ENCODE data around the gene STAC.

The STAC gene

DNA sequence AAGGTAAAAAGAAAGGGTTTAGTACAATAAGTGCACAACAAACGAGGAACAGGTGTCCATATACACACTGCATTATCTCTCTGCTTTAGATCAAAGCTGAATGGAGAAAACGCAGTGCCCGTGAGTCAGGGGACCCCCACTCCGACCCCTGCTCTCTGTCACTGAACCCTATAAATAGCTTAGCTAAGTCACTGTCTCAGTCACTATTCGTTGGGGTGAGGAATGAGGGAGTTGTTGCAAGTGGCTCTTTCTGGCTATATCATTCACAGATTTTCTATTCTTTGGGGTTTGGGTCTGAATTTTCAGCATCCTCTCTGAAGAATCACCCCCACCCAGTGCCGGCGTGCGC is 458 bp upstream of the STAC start:
- peak overlapping the region; percentile 76 to 85 for H3K4me3 ChIP-seq
- H3K27ac ChIP-seq = peak overlapping the region; percentile 61 to 63
- no peaks in the 10 kb centered on the region for H3K36me3 ChIP-seq
- TF ChIP-seq, protein P1, sequence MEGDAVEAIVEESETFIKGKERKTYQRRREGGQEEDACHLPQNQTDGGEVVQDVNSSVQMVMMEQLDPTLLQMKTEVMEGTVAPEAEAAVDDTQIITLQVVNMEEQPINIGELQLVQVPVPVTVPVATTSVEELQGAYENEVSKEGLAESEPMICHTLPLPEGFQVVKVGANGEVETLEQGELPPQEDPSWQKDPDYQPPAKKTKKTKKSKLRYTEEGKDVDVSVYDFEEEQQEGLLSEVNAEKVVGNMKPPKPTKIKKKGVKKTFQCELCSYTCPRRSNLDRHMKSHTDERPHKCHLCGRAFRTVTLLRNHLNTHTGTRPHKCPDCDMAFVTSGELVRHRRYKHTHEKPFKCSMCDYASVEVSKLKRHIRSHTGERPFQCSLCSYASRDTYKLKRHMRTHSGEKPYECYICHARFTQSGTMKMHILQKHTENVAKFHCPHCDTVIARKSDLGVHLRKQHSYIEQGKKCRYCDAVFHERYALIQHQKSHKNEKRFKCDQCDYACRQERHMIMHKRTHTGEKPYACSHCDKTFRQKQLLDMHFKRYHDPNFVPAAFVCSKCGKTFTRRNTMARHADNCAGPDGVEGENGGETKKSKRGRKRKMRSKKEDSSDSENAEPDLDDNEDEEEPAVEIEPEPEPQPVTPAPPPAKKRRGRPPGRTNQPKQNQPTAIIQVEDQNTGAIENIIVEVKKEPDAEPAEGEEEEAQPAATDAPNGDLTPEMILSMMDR (IDR thresholded peaks at IDR 0.05) = no peak
- no peaks in the 10 kb centered on the region for H3K27me3 ChIP-seq
- intact Hi-C loops (cut with DNase I; ENCODE audit: low total_unique reads) = no loop called here
- peaks cover 0 to 14% (median 5%) of the 10 kb centered on the region in 4 donors for H3K4me1 ChIP-seq
- DNase-seq = no peak
- H3K9me3 ChIP-seq = no peaks in the 10 kb centered on the region

DNA sequence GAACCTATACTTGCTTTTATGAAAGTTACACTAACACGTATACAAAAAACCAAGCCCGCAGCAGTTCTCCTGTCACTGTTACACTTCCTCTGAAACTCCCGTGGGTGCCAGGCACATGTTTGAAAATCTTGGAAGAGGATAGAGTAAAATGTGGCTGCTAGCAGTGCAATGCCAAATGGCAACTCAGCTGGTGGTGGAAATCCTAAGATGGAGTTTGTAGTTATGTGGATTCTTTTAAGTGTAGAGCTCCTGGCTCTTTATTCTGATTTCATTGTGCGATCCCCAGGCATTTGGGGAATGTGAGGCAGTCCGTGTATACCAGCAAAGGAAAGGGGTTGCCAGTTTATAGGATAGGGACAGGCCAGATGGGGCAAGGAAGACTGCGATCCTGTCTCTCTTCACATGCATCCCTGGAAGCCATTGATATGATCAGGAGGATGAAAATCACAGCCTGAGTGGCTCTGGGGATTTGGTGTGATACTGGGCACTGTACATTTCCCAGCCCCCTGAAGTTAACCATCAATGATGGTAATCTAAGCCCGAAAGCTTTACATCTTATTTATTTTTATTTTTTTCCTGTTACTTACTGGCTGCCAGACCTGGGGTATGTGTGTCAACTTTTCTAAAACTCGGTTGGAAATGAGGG is 1.1 kb downstream of the STAC start:
- Histone ChIP-seq H3K9me3 (no peaks in the 10 kb centered on the region), H3K4me1 (peaks cover 0 to 14% (median 5%) of the 10 kb centered on the region in 4 donors), H3K27me3 (no peaks in the 10 kb centered on the region), H3K4me3 (peak overlapping the region; percentile 76 to 85), H3K27ac (peak overlapping the region in 1 of 2 donors; percentile 63), H3K36me3 (no peaks in the 10 kb centered on the region)
- DNase-seq = no peak
- intact Hi-C loops (cut with DNase I; ENCODE audit: low total_unique reads) = no loop called here
- TF ChIP-seq, protein P1 (IDR thresholded peaks at IDR 0.05) = no peak

DNA sequence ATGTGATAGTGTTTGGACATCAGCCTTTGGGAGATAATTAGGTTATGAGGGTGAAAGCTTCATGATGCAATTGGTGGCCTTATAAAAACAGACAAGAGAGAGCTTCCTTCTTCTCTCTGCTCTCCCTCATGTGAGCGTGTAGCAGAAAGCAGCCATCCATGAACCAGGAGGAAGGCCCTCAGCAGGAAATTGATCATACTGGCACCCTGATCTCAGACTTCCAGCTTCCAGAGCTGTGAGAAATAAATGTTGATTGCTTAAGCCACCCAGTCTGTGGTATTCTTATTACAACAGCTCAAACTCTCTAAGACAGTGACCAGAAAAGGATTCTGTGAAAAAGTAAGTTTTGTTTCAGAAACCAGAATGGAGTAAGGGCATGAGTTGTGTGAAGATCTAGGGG is 13.3 kb downstream of the STAC start:
- Histone ChIP-seq H3K4me1 (no peaks in the 10 kb centered on the region), H3K27ac (no peak overlapping the region), H3K4me3 (no peak overlapping the region), H3K27me3 (no peaks in the 10 kb centered on the region), H3K9me3 (no peaks in the 10 kb centered on the region), H3K36me3 (no peaks in the 10 kb centered on the region)
- intact Hi-C loops (cut with DNase I; ENCODE audit: low total_unique reads) = no loop called here
- no peak for DNase-seq
- TF ChIP-seq, protein P1 (IDR thresholded peaks at IDR 0.05) = no peak

DNA sequence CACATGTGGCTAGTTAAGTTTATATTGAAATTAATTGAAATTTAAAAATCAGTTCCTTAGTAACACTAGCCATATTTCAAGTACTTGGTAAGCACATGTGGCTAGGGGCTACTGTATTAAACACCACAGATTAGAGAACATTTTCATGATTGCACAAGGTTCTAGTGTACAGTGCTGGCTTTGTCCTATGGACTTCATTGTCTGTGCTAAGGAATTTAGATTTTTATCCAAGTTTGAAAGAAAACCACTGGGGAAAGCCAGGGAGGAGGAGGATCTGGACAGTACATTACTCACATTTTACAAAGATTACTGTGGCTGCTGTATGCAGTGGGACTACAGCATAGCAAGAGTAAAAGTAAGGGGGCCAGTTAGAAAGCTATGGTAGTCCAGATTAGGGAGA is 13.9 kb downstream of the STAC start:
- no peaks in the 10 kb centered on the region for H3K36me3 ChIP-seq
- H3K4me3 ChIP-seq = no peak overlapping the region
- H3K9me3 ChIP-seq = no peaks in the 10 kb centered on the region
- intact Hi-C loops (cut with DNase I; ENCODE audit: low total_unique reads) = no loop called here
- DNase-seq = no peak
- H3K27ac ChIP-seq = no peak overlapping the region
- H3K27me3 ChIP-seq = no peaks in the 10 kb centered on the region
- TF ChIP-seq, protein P1 (IDR thresholded peaks at IDR 0.05) = no peak
- no peaks in the 10 kb centered on the region for H3K4me1 ChIP-seq

DNA sequence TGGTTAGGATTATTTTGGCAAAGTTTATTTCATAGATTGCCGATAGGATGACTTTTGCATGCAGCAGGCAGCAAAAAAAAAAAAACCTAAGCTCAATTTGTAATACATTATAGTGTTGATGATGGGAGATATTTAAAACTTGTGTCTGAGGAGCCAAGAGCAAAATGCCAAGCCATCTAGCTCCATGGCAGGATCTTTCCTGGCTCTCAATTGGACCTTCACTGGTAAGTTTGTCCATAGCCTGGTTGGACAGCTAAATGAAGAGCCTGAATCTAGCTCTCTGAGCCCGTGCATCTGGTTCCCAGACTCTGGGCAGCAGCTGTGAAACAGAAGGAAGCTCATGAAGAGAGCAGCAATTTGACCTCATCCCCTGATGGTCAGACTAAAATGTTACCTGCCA is 17.5 kb downstream of the STAC start:
- H3K4me3 ChIP-seq = no peak overlapping the region
- no peaks in the 10 kb centered on the region for H3K4me1 ChIP-seq
- DNase-seq = no peak
- no peaks in the 10 kb centered on the region for H3K27me3 ChIP-seq
- TF ChIP-seq, protein P1 (IDR thresholded peaks at IDR 0.05) = no peak
- no peak overlapping the region for H3K27ac ChIP-seq
- H3K9me3 ChIP-seq = no peaks in the 10 kb centered on the region
- no peaks in the 10 kb centered on the region for H3K36me3 ChIP-seq
- intact Hi-C loops (cut with DNase I; ENCODE audit: low total_unique reads) = no loop called here

DNA sequence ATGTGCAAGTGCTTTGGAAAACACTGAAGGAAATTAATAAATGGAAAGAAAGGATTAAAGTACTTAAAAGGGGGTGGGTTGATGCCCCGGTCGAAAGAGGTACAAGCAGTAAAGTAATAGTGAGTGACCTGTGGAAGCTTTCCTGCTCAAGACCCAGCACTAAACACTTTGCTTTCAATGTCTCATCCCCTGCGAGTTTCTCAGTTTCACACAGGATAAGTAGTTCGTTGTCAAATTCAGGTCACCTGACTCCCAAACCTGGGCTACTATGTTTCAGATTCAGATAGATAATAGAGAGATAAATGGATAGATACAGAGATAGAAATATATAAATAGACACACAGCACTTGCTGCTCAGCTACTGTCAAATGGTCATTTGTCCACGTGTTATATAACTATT is 19.6 kb downstream of the STAC start:
- Histone ChIP-seq H3K4me1 (no peaks in the 10 kb centered on the region), H3K27ac (no peak overlapping the region), H3K27me3 (no peaks in the 10 kb centered on the region), H3K36me3 (no peaks in the 10 kb centered on the region), H3K4me3 (no peak overlapping the region), H3K9me3 (no peaks in the 10 kb centered on the region)
- TF ChIP-seq, protein P1 (IDR thresholded peaks at IDR 0.05) = no peak
- intact Hi-C loops (cut with DNase I; ENCODE audit: low total_unique reads) = no loop called here
- no peak for DNase-seq
